Upper lobe of right lung (tissue), 1 donor: ENCODE measurements around the gene MLF2. TPM values are rescaled to one million over a fixed set of nuclear protein-coding genes. Genes with fewer than 3 reads are reported as not detected.

Source experiments
- ATAC-seq: fragments of 200-7000 bp; cut with Tn5 transposase; one replicate; pipeline ENCODE4 v1.9.1; 2020; ENCODE audit warnings: mild to moderate bottlenecking, moderate library complexity
- DNase-seq: peaks from one replicate; pipeline ENCODE4 v3.0.0-alpha.2; 2020
- H3K27ac ChIP-seq: fragments of 200-600 bp; one replicate; pipeline ENCODE4 v1.8.0; 2022
- H3K27me3 ChIP-seq: fragments of 200-600 bp; one replicate; pipeline ENCODE4 v1.8.0; 2022; ENCODE audit warnings: mild to moderate bottlenecking
- H3K36me3 ChIP-seq: fragments of 200-600 bp; one replicate; pipeline ENCODE4 v1.8.0; 2022
- H3K4me1 ChIP-seq: fragments of 200-600 bp; one replicate; pipeline ENCODE4 v1.8.0; 2022
- H3K4me3 ChIP-seq: fragments of 200-600 bp; one replicate; pipeline ENCODE4 v1.8.0; 2022; ENCODE audit warnings: mild to moderate bottlenecking
- H3K9me3 ChIP-seq: fragments of 200-600 bp; one replicate; pipeline ENCODE4 v1.8.0; 2022
- CTCF ChIP-seq: fragments of 200-600 bp; IDR thresholded peaks from one replicate; pipeline ENCODE4 v1.8.0; 2022; ENCODE audit warnings: antibody characterized with exemption
- intact Hi-C: fragments of 100-400 bp; cut with DNase I; formaldehyde crosslinking; loops from one replicate; pipeline ENCODE4 v1.11.0; 2022
- total RNA-seq: library from RNA; stranded (reverse); fragmentation: NEBNext Ultra II Directional; extraction: Animal tissue kit (Norgen Biotek cat#: 25700); gene quantifications from one replicate; pipeline ENCODE4 v1.2.1, GENCODE V29; 2021
- donor health status: DM: no; HTN: yes; CAD: no; lungs with severe emphysema.

MLF2 gene
- total RNA-seq, 1 donor from 2014 or later: 118 TPM

GRCh38 chr12:6791931-6792520 is 39.1 kb upstream of the MLF2 start:
- no peaks in the 10 kb centered on the region for H3K27me3 ChIP-seq
- ATAC-seq (peak; percentile 3), DNase-seq (no peak)
- no peak for TF ChIP-seq CTCF
- peaks cover 8% of the 10 kb centered on the region for H3K36me3 ChIP-seq
- H3K4me1 ChIP-seq: peaks cover 33% of the 10 kb centered on the region
- intact Hi-C loops: no loop called here
- peak overlapping the region; percentile 82 for H3K27ac ChIP-seq
- H3K4me3 ChIP-seq: peak overlapping the region; percentile 55
- no peaks in the 10 kb centered on the region for H3K9me3 ChIP-seq

GRCh38 chr12:6790496-6791150 is 37.7 kb upstream of the MLF2 start:
- DNase-seq: no peak
- intact Hi-C loops: no loop called here
- Histone ChIP-seq H3K27me3 (no peaks in the 10 kb centered on the region), H3K9me3 (no peaks in the 10 kb centered on the region), H3K4me1 (peaks cover 36% of the 10 kb centered on the region), H3K4me3 (peak overlapping the region; percentile 55), H3K27ac (peak overlapping the region; percentile 85), H3K36me3 (peaks cover 7% of the 10 kb centered on the region)
- ATAC-seq: peak; percentile 30
- no peak for TF ChIP-seq CTCF

DNA sequence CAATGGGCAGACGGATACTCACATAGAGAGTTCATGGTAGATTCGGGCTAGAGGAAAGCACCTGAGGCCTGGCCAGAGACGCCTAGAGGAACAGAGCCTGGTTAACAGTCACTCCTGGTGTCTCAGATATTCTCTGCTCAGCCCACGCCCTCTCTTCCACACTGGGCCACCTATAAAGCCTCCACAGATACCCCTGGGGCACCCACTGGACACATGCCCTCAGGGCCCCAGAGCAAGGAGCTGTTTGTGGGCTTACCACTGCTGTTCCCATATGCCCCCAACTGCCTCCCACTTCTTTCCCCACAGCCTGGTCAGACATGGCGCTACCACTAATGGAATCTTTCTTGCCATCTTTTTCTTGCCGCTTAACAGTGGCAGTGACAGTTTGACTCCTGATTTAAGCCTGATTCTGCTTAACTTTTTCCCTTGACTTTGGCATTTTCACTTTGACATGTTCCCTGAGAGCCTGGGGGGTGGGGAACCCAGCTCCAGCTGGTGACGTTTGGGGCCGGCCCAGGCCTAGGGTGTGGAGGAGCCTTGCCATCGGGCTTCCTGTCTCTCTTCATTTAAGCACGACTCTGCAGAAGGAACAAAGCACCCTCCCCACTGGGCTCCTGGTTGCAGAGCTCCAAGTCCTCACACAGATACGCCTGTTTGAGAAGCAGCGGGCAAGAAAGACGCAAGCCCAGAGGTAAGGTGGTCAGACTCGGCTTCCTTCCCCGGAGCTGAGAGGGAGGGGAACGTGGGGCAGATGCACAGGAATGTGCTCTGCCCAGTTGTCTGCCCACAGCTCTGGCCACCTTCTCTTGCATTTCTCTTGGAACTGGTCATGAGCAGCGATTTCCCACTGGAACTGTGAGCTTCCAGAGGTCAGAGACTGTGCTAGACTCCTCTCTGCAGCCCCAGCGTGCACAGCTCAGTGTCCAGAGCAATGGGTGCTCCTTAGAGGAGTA is 36.3 kb upstream of the MLF2 start, which contains the start of gene CD4:
CD4 (plus strand) TSS at position 557 of the 953 bp plus-strand sequence. CDS start 10,611 bp downstream, outside the sequence.
- ATAC-seq (peak; percentile 83), DNase-seq (peak; percentile 78)
- Histone ChIP-seq H3K9me3 (no peaks in the 10 kb centered on the region), H3K27ac (peak within 1 kb of the TSS; percentile 85), H3K36me3 (no peaks in the 10 kb centered on the region), H3K4me1 (peaks cover 36% of the 10 kb centered on the region), H3K27me3 (no peaks in the 10 kb centered on the region), H3K4me3 (peak within 1 kb of the TSS; percentile 55)
- intact Hi-C loops: no loop called here
- no peak for TF ChIP-seq CTCF

DNA sequence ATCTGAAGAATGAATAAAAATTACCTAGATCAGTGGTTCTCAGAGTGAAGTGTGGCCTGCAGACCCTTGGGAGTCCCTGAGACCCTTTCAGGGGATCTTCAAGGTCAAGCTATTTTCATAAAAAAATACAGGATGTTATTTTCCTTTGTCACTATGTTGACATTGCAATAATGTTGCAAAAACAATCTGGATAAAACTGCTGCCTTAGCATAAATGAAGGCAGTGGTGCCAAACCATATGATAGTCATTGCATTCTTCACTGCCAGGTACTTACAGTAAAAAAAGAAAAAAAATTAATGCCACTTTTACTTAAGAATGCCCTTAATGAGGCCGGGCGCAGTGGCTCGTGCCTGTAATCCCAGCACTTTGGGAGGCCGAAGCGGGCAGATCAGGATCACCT is 34.4 kb upstream of the MLF2 start:
- intact Hi-C loops: no loop called here
- Histone ChIP-seq H3K4me3 (no peak overlapping the region), H3K9me3 (no peaks in the 10 kb centered on the region), H3K36me3 (no peaks in the 10 kb centered on the region), H3K27ac (no peak overlapping the region), H3K27me3 (no peaks in the 10 kb centered on the region), H3K4me1 (peaks cover 26% of the 10 kb centered on the region)
- no peak for TF ChIP-seq CTCF
- DNase-seq (no peak), ATAC-seq (no peak)

DNA sequence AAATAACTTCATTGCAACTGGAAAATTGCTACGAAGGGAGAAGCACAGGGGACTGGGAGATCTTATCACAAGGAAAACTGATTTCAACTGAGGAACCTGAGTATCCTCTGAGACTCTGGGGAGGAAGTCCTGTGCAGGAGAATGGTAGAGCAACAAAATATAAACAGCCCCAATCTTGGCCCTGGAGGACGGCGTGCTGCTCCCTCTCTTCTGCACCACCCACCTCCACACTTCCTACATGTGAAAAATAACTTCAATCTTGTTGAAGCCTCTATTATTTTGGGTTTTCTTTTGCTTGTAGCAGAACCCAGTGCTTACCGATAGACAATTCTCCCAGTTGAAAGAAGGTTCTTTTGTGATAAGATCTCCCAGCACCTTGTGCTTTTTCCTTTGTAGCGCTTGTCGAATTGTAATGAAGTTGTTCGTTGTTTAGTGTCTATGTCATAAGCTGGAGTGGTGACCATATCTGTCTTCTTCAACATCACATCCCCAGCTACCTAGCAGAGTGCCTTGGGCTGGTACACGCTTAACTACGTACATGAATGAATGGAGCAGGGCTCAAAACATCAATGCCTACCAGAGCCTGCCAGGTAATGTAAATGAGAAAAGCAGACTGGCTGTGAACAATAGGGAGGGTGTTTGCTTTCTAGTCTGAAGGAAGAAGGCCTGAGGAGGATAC is 33.6 kb upstream of the MLF2 start:
- intact Hi-C loops: no loop called here
- ATAC-seq: no peak
- Histone ChIP-seq H3K4me1 (peaks cover 22% of the 10 kb centered on the region), H3K27me3 (no peaks in the 10 kb centered on the region), H3K4me3 (no peak overlapping the region), H3K36me3 (no peaks in the 10 kb centered on the region), H3K27ac (no peak overlapping the region), H3K9me3 (no peaks in the 10 kb centered on the region)
- no peak for DNase-seq
- TF ChIP-seq CTCF: no peak
